ENCODE data around the gene DTX2. TPM values are rescaled to one million over a fixed set of nuclear protein-coding genes. Genes with fewer than 3 reads are reported as not detected.
"Not testable (repeated sequence)": the region's sequence is repeated elsewhere in the genome, so short reads cannot be mapped to it uniquely, and the experiment has no call there.

DTX2 gene
- total RNA-seq, 1 experiment from 2014 or later: 17.0 TPM

- not testable (repeated sequence) for H3K27me3 ChIP-seq (ENCODE audit: low read length); H3K79me2 ChIP-seq (ENCODE audit: low read length); H3K4me1 ChIP-seq (ENCODE audit: low read length); H3K9me2 ChIP-seq (replicated peaks; ENCODE audit: insufficient read depth, low read length); H3K4me2 ChIP-seq (ENCODE audit: low read depth, low read length, poor library complexity, severe bottlenecking); H2AFZ ChIP-seq (ENCODE audit: low read length); H3K9ac ChIP-seq (ENCODE audit: low read length); H3K4me3 ChIP-seq (ENCODE audit: low read length); H3K9me3 ChIP-seq (ENCODE audit: low read length); H3K27ac ChIP-seq (ENCODE audit: low read length); H3K36me3 ChIP-seq (ENCODE audit: insufficient read depth, low read length); H4K20me1 ChIP-seq (ENCODE audit: insufficient read depth, low read depth, low read length)
- peak; percentile 6 for DNase-seq
Measured at GRCh38 chr7:76526183-76526582, 64.7 kb downstream of the DTX2 start.

- not testable (repeated sequence) for H3K4me2 ChIP-seq (ENCODE audit: low read depth, low read length, poor library complexity, severe bottlenecking); H4K20me1 ChIP-seq (ENCODE audit: insufficient read depth, low read depth, low read length); H3K4me1 ChIP-seq (ENCODE audit: low read length); H3K9ac ChIP-seq (ENCODE audit: low read length); H3K4me3 ChIP-seq (ENCODE audit: low read length); H3K9me3 ChIP-seq (ENCODE audit: low read length); H3K27ac ChIP-seq (ENCODE audit: low read length); DNase-seq; H3K27me3 ChIP-seq (ENCODE audit: low read length); H3K36me3 ChIP-seq (ENCODE audit: insufficient read depth, low read length); H3K79me2 ChIP-seq (ENCODE audit: low read length); H2AFZ ChIP-seq (ENCODE audit: low read length); H3K9me2 ChIP-seq (replicated peaks; ENCODE audit: insufficient read depth, low read length)
Measured at GRCh38 chr7:76531643-76532042, 70.1 kb downstream of the DTX2 start.

- not testable (repeated sequence) for H3K36me3 ChIP-seq (ENCODE audit: insufficient read depth, low read length); H3K4me2 ChIP-seq (ENCODE audit: low read depth, low read length, poor library complexity, severe bottlenecking); H3K79me2 ChIP-seq (ENCODE audit: low read length); H4K20me1 ChIP-seq (ENCODE audit: insufficient read depth, low read depth, low read length); H3K27me3 ChIP-seq (ENCODE audit: low read length); H3K9me2 ChIP-seq (replicated peaks; ENCODE audit: insufficient read depth, low read length); H3K9me3 ChIP-seq (ENCODE audit: low read length); H2AFZ ChIP-seq (ENCODE audit: low read length); DNase-seq; H3K27ac ChIP-seq (ENCODE audit: low read length); H3K4me1 ChIP-seq (ENCODE audit: low read length); H3K9ac ChIP-seq (ENCODE audit: low read length); H3K4me3 ChIP-seq (ENCODE audit: low read length)
Measured at GRCh38 chr7:76543197-76543596, 81.7 kb downstream of the DTX2 start, which contains the start of gene SPDYE16. SPDYE16 (minus strand) TSS chr7:76543297; CDS start chr7:76541459, 1,838 bp downstream.

GRCh38 chr7:76549025-76549854 is 87.7 kb downstream of the DTX2 start:
- H3K36me3 ChIP-seq (ENCODE audit: insufficient read depth, low read length); H3K9me3 ChIP-seq (ENCODE audit: low read length); H3K9me2 ChIP-seq (replicated peaks; ENCODE audit: insufficient read depth, low read length); H3K4me1 ChIP-seq (ENCODE audit: low read length); H3K27me3 ChIP-seq (ENCODE audit: low read length); H2AFZ ChIP-seq (ENCODE audit: low read length); H4K20me1 ChIP-seq (ENCODE audit: insufficient read depth, low read depth, low read length): not testable (repeated sequence)
- Histone ChIP-seq H3K9ac (ENCODE audit: low read length) (peak overlapping the region; percentile 96), H3K79me2 (ENCODE audit: low read length) (peaks cover 32% of the 10 kb centered on the region), H3K4me2 (ENCODE audit: low read depth, low read length, poor library complexity, severe bottlenecking) (peak overlapping the region; percentile 67), H3K4me3 (ENCODE audit: low read length) (peak overlapping the region; percentile 77), H3K27ac (ENCODE audit: low read length) (peak overlapping the region; percentile 54; the same call in 1 of the 2 replicates)
- DNase-seq: peak; percentile 97

GRCh38 chr7:76549855-76550248 is 88.3 kb downstream of the DTX2 start:
- not testable (repeated sequence) for H2AFZ ChIP-seq (ENCODE audit: low read length)

GRCh38 chr7:76551992-76552391 is 90.5 kb downstream of the DTX2 start:
- not testable (repeated sequence) for H4K20me1 ChIP-seq (ENCODE audit: insufficient read depth, low read depth, low read length); H3K27me3 ChIP-seq (ENCODE audit: low read length); H3K4me3 ChIP-seq (ENCODE audit: low read length); H3K36me3 ChIP-seq (ENCODE audit: insufficient read depth, low read length); H3K9me2 ChIP-seq (replicated peaks; ENCODE audit: insufficient read depth, low read length); H3K4me2 ChIP-seq (ENCODE audit: low read depth, low read length, poor library complexity, severe bottlenecking); H3K4me1 ChIP-seq (ENCODE audit: low read length); H3K9ac ChIP-seq (ENCODE audit: low read length); H3K27ac ChIP-seq (ENCODE audit: low read length); H3K9me3 ChIP-seq (ENCODE audit: low read length); H2AFZ ChIP-seq (ENCODE audit: low read length); DNase-seq
- peaks cover 55% of the 10 kb centered on the region for H3K79me2 ChIP-seq (ENCODE audit: low read length)

More at GRCh38 chr7:76549855-76550248, 88.3 kb downstream of the DTX2 start:
- Histone ChIP-seq H3K4me2 (ENCODE audit: low read depth, low read length, poor library complexity, severe bottlenecking) (peak overlapping the region; percentile 67), H3K9ac (ENCODE audit: low read length) (peak overlapping the region; percentile 96), H3K4me3 (ENCODE audit: low read length) (peak overlapping the region; percentile 77), H3K79me2 (ENCODE audit: low read length) (peaks cover 37% of the 10 kb centered on the region), H3K27ac (ENCODE audit: low read length) (peak overlapping the region; percentile 54; the same call in 1 of the 2 replicates)
- not testable (repeated sequence) for H4K20me1 ChIP-seq (ENCODE audit: insufficient read depth, low read depth, low read length); H3K4me1 ChIP-seq (ENCODE audit: low read length); H3K27me3 ChIP-seq (ENCODE audit: low read length); H3K36me3 ChIP-seq (ENCODE audit: insufficient read depth, low read length); H3K9me3 ChIP-seq (ENCODE audit: low read length); H3K9me2 ChIP-seq (replicated peaks; ENCODE audit: insufficient read depth, low read length)
- peak; percentile 44 for DNase-seq

Small RNAs within 50 kb of the gene (small RNA-seq; reads per million reads assigned to genes)
- not detected for gene RF00019

Other genes starting within 250 kb of the DTX2 start
- 5.2 and 17.7 TPM in 2 replicates for gene HSPB1, start 159.0 kb upstream of the DTX2 start, total RNA-seq (2014; rRNA removed; shearing (Covaris generic); ENCODE audit: low replicate concordance)
- gene YWHAG, start 102.7 kb upstream of the DTX2 start, total RNA-seq (2014; rRNA removed; shearing (Covaris generic); ENCODE audit: low replicate concordance): 49.1 and 64.1 TPM in 2 replicates
- not detected in 2 replicates for gene SSC4D, start 52.0 kb upstream of the DTX2 start, total RNA-seq (2014; rRNA removed; shearing (Covaris generic); ENCODE audit: low replicate concordance)
- not detected in 2 replicates for gene ZP3, start 36.8 kb upstream of the DTX2 start, total RNA-seq (2014; rRNA removed; shearing (Covaris generic); ENCODE audit: low replicate concordance)
- gene UPK3B, start 48.8 kb downstream of the DTX2 start, total RNA-seq (2014; rRNA removed; shearing (Covaris generic); ENCODE audit: low replicate concordance): 0.26 TPM in 1 of 2 replicates, not detected in the other
- not detected in 2 replicates for gene SPDYE16, start 81.6 kb downstream of the DTX2 start, total RNA-seq (2014; rRNA removed; shearing (Covaris generic); ENCODE audit: low replicate concordance)
- gene POMZP3, start 165.6 kb downstream of the DTX2 start, total RNA-seq (2014; rRNA removed; shearing (Covaris generic); ENCODE audit: low replicate concordance): 1.4 and 3.0 TPM in 2 replicates

All from Karpas-422 (cell line).